Non-pigmented ciliary epithelial cell (primary cell): ENCODE data around the gene SCRN1.

ENCODE experiments used
- DNase-seq: peaks from one replicate; pipeline ENCODE4 v3.0.0-alpha.2; 2010; ENCODE audit warnings: low read depth

Gene SCRN1

GRCh38 chr7:30005464-30005863 lies 15.9 kb upstream of the SCRN1 start:
- DNase-seq = no peak

GRCh38 chr7:30003098-30003497 lies 13.5 kb upstream of the SCRN1 start:
- DNase-seq = no peak

GRCh38 chr7:30001998-30002397 lies 12.4 kb upstream of the SCRN1 start:
- no peak for DNase-seq

GRCh38 chr7:29998489-29998888 lies 8.9 kb upstream of the SCRN1 start:
- DNase-seq = no peak

GRCh38 chr7:29996321-29996720 lies 6.7 kb upstream of the SCRN1 start:
- no peak for DNase-seq

- no peak for DNase-seq
Observed at GRCh38 chr7:29995652-29996051, 6.1 kb upstream of the SCRN1 start.

GRCh38 chr7:29993140-29993539 lies 3.5 kb upstream of the SCRN1 start:
- no peak for DNase-seq

- no peak for DNase-seq
Observed at GRCh38 chr7:29991937-29992336, 2.3 kb upstream of the SCRN1 start.

GRCh38 chr7:29990931-29991330 lies 1.3 kb upstream of the SCRN1 start:
- DNase-seq = no peak

- peak; percentile 64 for DNase-seq
Observed at GRCh38 chr7:29988424-29989256, 961 bp downstream of the SCRN1 start.

GRCh38 chr7:29987811-29988317 lies 1.7 kb downstream of the SCRN1 start:
- DNase-seq = peak; percentile 51

GRCh38 chr7:29987083-29987482 lies 2.5 kb downstream of the SCRN1 start:
- DNase-seq = no peak

GRCh38 chr7:29980151-29980550 lies 9.4 kb downstream of the SCRN1 start:
- no peak for DNase-seq

- no peak for DNase-seq
Observed at GRCh38 chr7:29977886-29978651, 11.5 kb downstream of the SCRN1 start.

GRCh38 chr7:29976673-29977415 lies 12.8 kb downstream of the SCRN1 start:
- no peak for DNase-seq

- DNase-seq = no peak
Observed at GRCh38 chr7:29976266-29976665, 13.3 kb downstream of the SCRN1 start.

GRCh38 chr7:29975561-29975960 lies 14.0 kb downstream of the SCRN1 start:
- DNase-seq = no peak

- DNase-seq = no peak
Observed at GRCh38 chr7:29974286-29974685, 15.3 kb downstream of the SCRN1 start.

- DNase-seq = no peak
Observed at GRCh38 chr7:29972315-29972669, 17.3 kb downstream of the SCRN1 start.

GRCh38 chr7:29971566-29972314 lies 17.9 kb downstream of the SCRN1 start:
- no peak for DNase-seq

GRCh38 chr7:29970158-29970557 lies 19.4 kb downstream of the SCRN1 start:
- no peak for DNase-seq

GRCh38 chr7:29969738-29970137 lies 19.9 kb downstream of the SCRN1 start:
- DNase-seq = no peak
